ENCODE measurements around the gene KLRD1.

KLRD1 gene

DNA sequence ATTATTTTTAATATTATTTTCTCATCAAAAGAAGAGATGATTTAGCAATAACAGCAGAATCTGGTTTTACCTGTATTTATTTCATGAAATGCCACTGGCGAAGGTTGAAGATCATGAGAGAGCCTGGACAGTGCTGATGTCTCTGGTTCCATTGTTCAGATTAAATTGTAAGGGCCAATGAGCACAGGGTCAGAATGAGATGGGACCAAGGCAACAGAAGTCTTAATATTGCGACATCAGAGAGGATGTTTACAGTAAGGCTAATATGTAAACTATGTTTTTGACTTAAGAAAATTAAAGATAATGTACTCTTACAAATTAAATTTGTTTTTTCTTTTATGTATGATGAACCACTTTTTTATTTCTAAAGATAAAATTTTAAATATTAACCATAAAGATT lies 35.2 kb upstream of the KLRD1 start:
- H3F3A ChIP-seq (ENCODE audit: control insufficient read depth, insufficient read depth) = no peaks in the 10 kb centered on the region
- no peaks in the 10 kb centered on the region for H3K4me1 ChIP-seq (ENCODE audit: control insufficient read depth, low read length)
- no peak overlapping the region for H3K27ac ChIP-seq (ENCODE audit: low read depth, low read length)
- H3K4me3 ChIP-seq (ENCODE audit: low read length) = no peak overlapping the region
- no peaks in the 10 kb centered on the region for H4K20me1 ChIP-seq (ENCODE audit: control insufficient read depth, insufficient read depth, low read depth, low read length)
- H3K79me2 ChIP-seq (ENCODE audit: control insufficient read depth, low read length) = no peaks in the 10 kb centered on the region
- H3K9me2 ChIP-seq (replicated peaks; ENCODE audit: control insufficient read depth, low read length) = no peaks in the 10 kb centered on the region
- TF ChIP-seq, protein P1, sequence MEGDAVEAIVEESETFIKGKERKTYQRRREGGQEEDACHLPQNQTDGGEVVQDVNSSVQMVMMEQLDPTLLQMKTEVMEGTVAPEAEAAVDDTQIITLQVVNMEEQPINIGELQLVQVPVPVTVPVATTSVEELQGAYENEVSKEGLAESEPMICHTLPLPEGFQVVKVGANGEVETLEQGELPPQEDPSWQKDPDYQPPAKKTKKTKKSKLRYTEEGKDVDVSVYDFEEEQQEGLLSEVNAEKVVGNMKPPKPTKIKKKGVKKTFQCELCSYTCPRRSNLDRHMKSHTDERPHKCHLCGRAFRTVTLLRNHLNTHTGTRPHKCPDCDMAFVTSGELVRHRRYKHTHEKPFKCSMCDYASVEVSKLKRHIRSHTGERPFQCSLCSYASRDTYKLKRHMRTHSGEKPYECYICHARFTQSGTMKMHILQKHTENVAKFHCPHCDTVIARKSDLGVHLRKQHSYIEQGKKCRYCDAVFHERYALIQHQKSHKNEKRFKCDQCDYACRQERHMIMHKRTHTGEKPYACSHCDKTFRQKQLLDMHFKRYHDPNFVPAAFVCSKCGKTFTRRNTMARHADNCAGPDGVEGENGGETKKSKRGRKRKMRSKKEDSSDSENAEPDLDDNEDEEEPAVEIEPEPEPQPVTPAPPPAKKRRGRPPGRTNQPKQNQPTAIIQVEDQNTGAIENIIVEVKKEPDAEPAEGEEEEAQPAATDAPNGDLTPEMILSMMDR (IDR thresholded peaks at IDR 0.05; ENCODE audit: low read depth, low read length, poor library complexity, severe bottlenecking) = no peak
- no peak for TF ChIP-seq EZH2phosphoT487 (IDR thresholded peaks at IDR 0.05; ENCODE audit: borderline replicate concordance, low read length)
- H3K27me3 ChIP-seq (ENCODE audit: control insufficient read depth, low read length) = no peaks in the 10 kb centered on the region
- no peak overlapping the region for H3K4me2 ChIP-seq (ENCODE audit: low read length)
- H3K36me3 ChIP-seq (ENCODE audit: control insufficient read depth, low read length) = no peaks in the 10 kb centered on the region
- H3K9me3 ChIP-seq (ENCODE audit: control insufficient read depth, insufficient read depth, low read length) = peaks cover 5% of the 10 kb centered on the region; the same call in 1 of the 2 replicates

DNA sequence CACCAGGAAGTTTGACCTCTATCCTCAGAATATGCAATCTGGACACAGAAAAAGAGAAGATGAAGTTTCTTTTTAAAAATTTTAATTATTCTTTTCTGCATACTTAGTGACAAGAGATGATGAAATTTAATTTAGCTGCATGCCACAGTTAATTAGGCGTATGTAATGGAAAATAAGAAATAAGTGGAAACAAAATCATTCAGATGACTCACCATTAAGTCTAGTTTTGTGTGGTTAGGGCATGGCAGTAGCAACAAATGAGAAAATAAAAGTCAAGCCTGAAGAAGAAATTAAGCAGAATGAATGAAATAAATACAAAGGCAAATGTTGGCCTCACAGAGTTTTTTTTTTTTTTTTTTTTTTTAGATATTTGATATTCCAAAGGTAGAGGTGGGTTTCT lies 30.9 kb upstream of the KLRD1 start:
- Histone ChIP-seq H3K4me1 (ENCODE audit: control insufficient read depth, low read length) (no peaks in the 10 kb centered on the region), H3K27me3 (ENCODE audit: control insufficient read depth, low read length) (no peaks in the 10 kb centered on the region), H4K20me1 (ENCODE audit: control insufficient read depth, insufficient read depth, low read depth, low read length) (no peaks in the 10 kb centered on the region), H3K27ac (ENCODE audit: low read depth, low read length) (no peak overlapping the region), H3K9me3 (ENCODE audit: control insufficient read depth, insufficient read depth, low read length) (no peaks in the 10 kb centered on the region), H3K79me2 (ENCODE audit: control insufficient read depth, low read length) (no peaks in the 10 kb centered on the region), H3K36me3 (ENCODE audit: control insufficient read depth, low read length) (no peaks in the 10 kb centered on the region), H3K4me2 (ENCODE audit: low read length) (no peak overlapping the region), H3F3A (ENCODE audit: control insufficient read depth, insufficient read depth) (no peaks in the 10 kb centered on the region), H3K9me2 (replicated peaks; ENCODE audit: control insufficient read depth, low read length) (no peaks in the 10 kb centered on the region), H3K4me3 (ENCODE audit: low read length) (no peak overlapping the region)
- TF ChIP-seq, protein P1 (IDR thresholded peaks at IDR 0.05; ENCODE audit: low read depth, low read length, poor library complexity, severe bottlenecking) = no peak
- TF ChIP-seq EZH2phosphoT487 (IDR thresholded peaks at IDR 0.05; ENCODE audit: borderline replicate concordance, low read length) = no peak

DNA sequence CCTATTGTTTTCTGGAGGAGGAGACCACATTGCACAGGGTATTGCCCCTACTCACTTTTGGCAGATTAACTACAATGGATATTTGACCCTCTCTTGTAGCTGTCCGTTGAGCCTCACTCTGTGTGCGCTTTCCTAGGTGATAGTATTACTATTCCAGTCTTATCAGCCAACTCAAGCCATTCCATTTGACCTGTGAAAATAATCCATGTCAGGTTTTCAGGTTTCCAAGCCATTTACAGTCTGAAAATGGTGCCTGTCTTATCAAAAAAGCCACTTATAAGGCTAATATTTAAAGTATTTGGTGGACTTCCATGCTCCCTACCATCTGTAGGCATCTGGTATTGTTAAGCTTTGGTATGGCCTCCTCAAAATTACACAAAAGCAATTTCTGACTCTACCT lies 29.6 kb upstream of the KLRD1 start:
- H3K79me2 ChIP-seq (ENCODE audit: control insufficient read depth, low read length) = no peaks in the 10 kb centered on the region
- H3K4me1 ChIP-seq (ENCODE audit: control insufficient read depth, low read length) = no peaks in the 10 kb centered on the region
- H3K27me3 ChIP-seq (ENCODE audit: control insufficient read depth, low read length) = no peaks in the 10 kb centered on the region
- no peaks in the 10 kb centered on the region for H3K9me3 ChIP-seq (ENCODE audit: control insufficient read depth, insufficient read depth, low read length)
- H3K9me2 ChIP-seq (replicated peaks; ENCODE audit: control insufficient read depth, low read length) = no peaks in the 10 kb centered on the region
- H3K36me3 ChIP-seq (ENCODE audit: control insufficient read depth, low read length) = no peaks in the 10 kb centered on the region
- TF ChIP-seq EZH2phosphoT487 (IDR thresholded peaks at IDR 0.05; ENCODE audit: borderline replicate concordance, low read length) = no peak
- TF ChIP-seq, protein P1 (IDR thresholded peaks at IDR 0.05; ENCODE audit: low read depth, low read length, poor library complexity, severe bottlenecking) = no peak
- H3F3A ChIP-seq (ENCODE audit: control insufficient read depth, insufficient read depth) = no peaks in the 10 kb centered on the region
- H3K4me2 ChIP-seq (ENCODE audit: low read length) = no peak overlapping the region
- H4K20me1 ChIP-seq (ENCODE audit: control insufficient read depth, insufficient read depth, low read depth, low read length) = no peaks in the 10 kb centered on the region
- H3K27ac ChIP-seq (ENCODE audit: low read depth, low read length) = no peak overlapping the region
- H3K4me3 ChIP-seq (ENCODE audit: low read length) = no peak overlapping the region

DNA sequence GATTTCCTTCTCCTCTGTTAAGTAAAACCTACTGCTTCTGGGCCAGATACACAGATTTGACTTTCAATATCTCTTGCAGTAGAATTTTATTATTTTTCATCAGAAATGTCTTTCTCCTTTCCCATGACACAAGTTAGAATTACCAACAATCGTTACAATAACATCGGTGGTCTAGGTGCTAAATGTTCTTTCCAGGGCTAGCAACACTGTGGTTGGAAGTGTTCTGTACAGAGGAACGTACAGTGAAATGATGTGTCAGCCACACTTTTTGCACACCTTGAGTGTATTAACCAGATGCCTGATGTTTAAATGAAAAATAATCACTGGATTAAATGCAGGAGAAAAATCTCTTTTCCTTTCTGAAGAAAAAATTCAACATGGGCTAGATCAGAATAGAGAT lies 27.7 kb upstream of the KLRD1 start:
- H3K4me2 ChIP-seq (ENCODE audit: low read length) = no peak overlapping the region
- no peaks in the 10 kb centered on the region for H3K9me3 ChIP-seq (ENCODE audit: control insufficient read depth, insufficient read depth, low read length)
- no peak overlapping the region for H3K27ac ChIP-seq (ENCODE audit: low read depth, low read length)
- H3F3A ChIP-seq (ENCODE audit: control insufficient read depth, insufficient read depth) = no peaks in the 10 kb centered on the region
- no peaks in the 10 kb centered on the region for H3K4me1 ChIP-seq (ENCODE audit: control insufficient read depth, low read length)
- H3K4me3 ChIP-seq (ENCODE audit: low read length) = no peak overlapping the region
- H3K79me2 ChIP-seq (ENCODE audit: control insufficient read depth, low read length) = no peaks in the 10 kb centered on the region
- H3K27me3 ChIP-seq (ENCODE audit: control insufficient read depth, low read length) = no peaks in the 10 kb centered on the region
- no peaks in the 10 kb centered on the region for H3K36me3 ChIP-seq (ENCODE audit: control insufficient read depth, low read length)
- no peak for TF ChIP-seq EZH2phosphoT487 (IDR thresholded peaks at IDR 0.05; ENCODE audit: borderline replicate concordance, low read length)
- TF ChIP-seq, protein P1 (IDR thresholded peaks at IDR 0.05; ENCODE audit: low read depth, low read length, poor library complexity, severe bottlenecking) = no peak
- no peaks in the 10 kb centered on the region for H3K9me2 ChIP-seq (replicated peaks; ENCODE audit: control insufficient read depth, low read length)
- H4K20me1 ChIP-seq (ENCODE audit: control insufficient read depth, insufficient read depth, low read depth, low read length) = no peaks in the 10 kb centered on the region
